ENCODE data around the gene MTMR3.

GRCh38 chr22:29903371-29903770 is 20.4 kb downstream of the MTMR3 start:
- TF ChIP-seq CTCF (IDR thresholded peaks at IDR 0.05; ENCODE audit: low read depth, low read length, missing input control) (no peak), MAX (IDR thresholded peaks at IDR 0.05) (no peak), REST (IDR thresholded peaks at IDR 0.05) (no peak), TAF1 (conservative IDR thresholded peaks at IDR 0.05) (no peak), EGR1 (IDR thresholded peaks at IDR 0.05; ENCODE audit: low read depth in 2 of 2) (no peak), NR2F2 (IDR thresholded peaks at IDR 0.05) (no peak), ATF3 (IDR thresholded peaks at IDR 0.05) (no peak), RAD21 (IDR thresholded peaks at IDR 0.05) (no peak), SP1 (IDR thresholded peaks at IDR 0.05) (no peak), RXRA (IDR thresholded peaks at IDR 0.05) (no peak), FOXA1 (IDR thresholded peaks at IDR 0.05) (no peak), FOXA2 (IDR thresholded peaks at IDR 0.05) (no peak), JUND (IDR thresholded peaks at IDR 0.05) (no peak)
